Activated effector memory CD4-positive, alpha-beta T cell treated with Interleukin-2 at 50 U/mL for 16 hours (primary cell): ENCODE data around the gene NEK10.

Experiments
- DNase-seq: peaks from one replicate; pipeline ENCODE4 v3.0.0-alpha.2; 2020

The NEK10 gene

GRCh38 chr3:27220166-27220565 lies 149.0 kb downstream of the NEK10 start:
- DNase-seq = no peak

- no peak for DNase-seq
These were observed 149.9 kb downstream of the NEK10 start for GRCh38 chr3:27219127-27219845.

GRCh38 chr3:27216955-27217552 lies 152.1 kb downstream of the NEK10 start:
- DNase-seq = no peak

- no peak for DNase-seq
These were observed 152.8 kb downstream of the NEK10 start for GRCh38 chr3:27216295-27216855.

- DNase-seq = no peak
These were observed 155.7 kb downstream of the NEK10 start for GRCh38 chr3:27213450-27213849.

GRCh38 chr3:27209617-27210264 lies 159.4 kb downstream of the NEK10 start:
- no peak for DNase-seq

GRCh38 chr3:27208961-27209616 lies 160.1 kb downstream of the NEK10 start:
- no peak for DNase-seq

GRCh38 chr3:27202959-27203358 lies 166.2 kb downstream of the NEK10 start:
- no peak for DNase-seq

GRCh38 chr3:27201492-27201891 lies 167.7 kb downstream of the NEK10 start:
- no peak for DNase-seq

- no peak for DNase-seq
These were observed 168.3 kb downstream of the NEK10 start for GRCh38 chr3:27200721-27201489.

GRCh38 chr3:27194861-27195483 lies 174.2 kb downstream of the NEK10 start:
- no peak for DNase-seq

- DNase-seq = no peak
These were observed 176.1 kb downstream of the NEK10 start for GRCh38 chr3:27193056-27193455.

GRCh38 chr3:27186013-27186412 lies 183.2 kb downstream of the NEK10 start:
- no peak for DNase-seq

- DNase-seq = no peak
These were observed 183.8 kb downstream of the NEK10 start for GRCh38 chr3:27185231-27185989.

- DNase-seq = no peak
These were observed 184.9 kb downstream of the NEK10 start for GRCh38 chr3:27184261-27184660.

GRCh38 chr3:27176256-27176655 lies 192.9 kb downstream of the NEK10 start:
- no peak for DNase-seq

GRCh38 chr3:27174530-27174929 lies 194.7 kb downstream of the NEK10 start:
- DNase-seq = no peak

GRCh38 chr3:27171113-27171512 lies 198.1 kb downstream of the NEK10 start:
- DNase-seq = no peak

- DNase-seq = no peak
These were observed 202.3 kb downstream of the NEK10 start for GRCh38 chr3:27166888-27167287.

GRCh38 chr3:27165321-27165721 lies 203.9 kb downstream of the NEK10 start:
- DNase-seq = no peak

GRCh38 chr3:27160779-27161287 lies 208.3 kb downstream of the NEK10 start:
- no peak for DNase-seq
